ES-I3 (cell line): ENCODE measurements around the gene DDX10.

ENCODE experiments used
- H3K36me3 ChIP-seq: 2 replicates; pipeline ENCODE4 v1.6.1; 2013; ENCODE audit warnings: mild to moderate bottlenecking, low read length, control low read depth, moderate library complexity; ENCODE audit not compliant: insufficient read depth
- H3K4me1 ChIP-seq: 2 replicates; pipeline ENCODE4 v1.6.1; 2013; ENCODE audit warnings: mild to moderate bottlenecking, control low read depth, low read length; ENCODE audit not compliant: insufficient read depth
- H3K9ac ChIP-seq: 2 replicates; pipeline ENCODE4 v1.6.1; 2013; ENCODE audit warnings: low read depth, mild to moderate bottlenecking, low read length, moderate library complexity
- H3K9me3 ChIP-seq: 2 replicates; pipeline ENCODE4 v1.6.1; 2013; ENCODE audit warnings: mild to moderate bottlenecking, low read length, moderate library complexity; ENCODE audit not compliant: control insufficient read depth, insufficient read depth

DDX10 gene

GRCh38 chr11:108786281-108786990, 121.6 kb downstream of the DDX10 start:
- Histone ChIP-seq H3K4me1 (peaks cover 16% of the 10 kb centered on the region), H3K9me3 (0 out of 2 replicates have a peak, but pooled peaks cover 3% of the 10 kb centered on the region), H3K36me3 (no peaks in the 10 kb centered on the region), H3K9ac (no peak overlapping the region)

DNA sequence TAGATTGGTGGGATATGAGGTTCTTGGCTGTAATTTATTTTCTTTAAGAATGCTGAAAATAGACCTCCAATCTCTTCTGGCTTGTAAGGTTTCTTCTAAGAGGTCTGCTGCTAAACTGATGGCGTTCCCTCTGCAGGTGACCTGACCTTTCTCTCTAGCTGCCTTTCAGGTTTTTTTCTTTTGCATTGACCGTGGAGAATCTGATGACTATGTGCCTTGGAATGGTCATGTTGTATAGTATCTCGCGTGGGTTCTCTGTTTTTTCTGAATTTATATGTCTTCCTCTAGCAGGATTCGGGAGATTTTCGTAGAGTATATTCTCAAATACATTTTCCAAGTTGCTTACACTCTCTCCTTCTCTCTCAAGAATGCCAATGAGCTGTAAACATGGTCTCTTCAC, 122.2 kb downstream of the DDX10 start:
- H3K36me3 ChIP-seq, result no peaks in the 10 kb centered on the region
- H3K9ac ChIP-seq, result no peak overlapping the region
- peaks cover 16% of the 10 kb centered on the region for H3K4me1 ChIP-seq
- 0 out of 2 replicates have a peak, but pooled peaks cover 3% of the 10 kb centered on the region for H3K9me3 ChIP-seq

DNA sequence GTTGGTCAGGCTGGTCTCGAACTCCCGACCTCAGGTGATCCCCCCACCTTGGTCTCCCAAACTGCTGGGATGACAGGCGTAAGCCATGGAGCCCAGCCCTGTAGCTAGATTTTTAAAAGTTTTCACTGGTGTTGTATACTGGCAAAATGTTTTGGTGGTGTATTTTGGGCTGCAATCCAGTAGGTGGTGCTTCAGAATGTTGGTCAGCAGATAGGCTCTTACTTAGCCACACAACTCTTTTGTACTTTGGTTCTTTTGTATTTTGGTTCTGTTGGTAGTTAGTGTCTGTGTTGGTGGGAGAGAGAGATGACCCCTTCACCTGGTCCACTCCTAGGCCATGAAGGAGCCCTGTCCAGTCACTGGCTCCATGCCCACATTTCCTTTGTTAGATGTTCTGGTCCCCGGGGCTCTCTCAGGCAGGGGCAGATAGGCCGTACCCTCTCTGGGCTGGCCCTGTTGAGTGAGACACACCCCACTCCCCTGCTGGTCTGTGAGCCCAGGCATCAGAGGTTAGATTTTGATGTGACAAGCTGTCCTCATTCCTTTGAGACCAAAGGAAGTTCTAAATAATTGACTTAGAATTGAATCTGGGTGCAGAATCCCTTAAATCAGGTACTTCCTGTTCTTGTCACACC, 123.8 kb downstream of the DDX10 start:
- Histone ChIP-seq H3K9ac (no peak overlapping the region), H3K36me3 (no peaks in the 10 kb centered on the region), H3K4me1 (peaks cover 16% of the 10 kb centered on the region), H3K9me3 (0 out of 2 replicates have a peak, but pooled peaks cover 3% of the 10 kb centered on the region)

DNA sequence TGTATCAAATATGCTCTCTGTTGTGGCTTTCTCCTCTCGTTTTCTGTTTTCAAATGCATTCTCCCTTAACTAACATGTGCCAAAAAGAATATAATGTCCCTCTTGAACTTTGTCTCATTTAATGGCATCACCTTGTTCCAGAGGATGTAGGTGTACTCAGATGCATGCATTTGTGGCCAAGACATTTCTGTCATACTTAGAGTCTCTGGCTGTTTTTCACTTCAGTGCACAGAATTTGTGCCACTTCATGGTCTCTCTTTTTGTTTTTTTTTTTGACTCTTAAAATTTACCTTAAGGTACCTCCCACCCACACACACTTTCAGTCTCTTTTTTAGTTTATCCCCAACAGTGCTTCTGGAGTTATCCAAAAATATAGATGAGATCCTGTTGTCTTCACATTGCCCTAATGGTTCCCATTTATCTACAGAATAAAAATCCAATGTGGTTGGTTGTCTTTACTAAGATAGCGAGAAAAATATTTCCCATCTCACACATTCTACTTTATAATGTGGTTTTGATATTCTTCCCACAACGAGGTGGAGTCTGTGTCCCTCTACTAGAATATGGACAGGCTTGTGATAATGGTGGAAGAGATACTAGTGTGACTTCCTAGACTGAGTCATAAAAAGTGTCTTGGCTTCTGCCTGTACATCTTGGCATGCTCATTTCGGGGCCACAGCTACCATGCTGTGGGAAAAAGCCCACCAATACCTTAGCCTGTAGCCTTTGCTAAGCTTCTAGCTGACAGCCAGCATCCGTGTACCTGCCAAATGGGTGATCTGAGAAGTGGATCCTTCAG, 125.8 kb downstream of the DDX10 start:
- Histone ChIP-seq H3K9me3 (no peaks in the 10 kb centered on the region), H3K9ac (no peak overlapping the region), H3K4me1 (peaks cover 16% of the 10 kb centered on the region), H3K36me3 (no peaks in the 10 kb centered on the region)

GRCh38 chr11:108793138-108793537, 128.3 kb downstream of the DDX10 start:
- H3K4me1 ChIP-seq, result peaks cover 12% of the 10 kb centered on the region
- no peaks in the 10 kb centered on the region for H3K9me3 ChIP-seq
- H3K36me3 ChIP-seq, result no peaks in the 10 kb centered on the region
- H3K9ac ChIP-seq, result no peak overlapping the region

GRCh38 chr11:108793611-108794010, 128.7 kb downstream of the DDX10 start:
- H3K9ac ChIP-seq, result no peak overlapping the region
- peaks cover 11% of the 10 kb centered on the region for H3K4me1 ChIP-seq
- H3K36me3 ChIP-seq, result no peaks in the 10 kb centered on the region
- H3K9me3 ChIP-seq, result no peaks in the 10 kb centered on the region

- Histone ChIP-seq H3K4me1 (no peaks in the 10 kb centered on the region), H3K36me3 (no peaks in the 10 kb centered on the region), H3K9me3 (no peaks in the 10 kb centered on the region), H3K9ac (no peak overlapping the region)
These were observed 131.7 kb downstream of the DDX10 start for GRCh38 chr11:108796551-108796950.

DNA sequence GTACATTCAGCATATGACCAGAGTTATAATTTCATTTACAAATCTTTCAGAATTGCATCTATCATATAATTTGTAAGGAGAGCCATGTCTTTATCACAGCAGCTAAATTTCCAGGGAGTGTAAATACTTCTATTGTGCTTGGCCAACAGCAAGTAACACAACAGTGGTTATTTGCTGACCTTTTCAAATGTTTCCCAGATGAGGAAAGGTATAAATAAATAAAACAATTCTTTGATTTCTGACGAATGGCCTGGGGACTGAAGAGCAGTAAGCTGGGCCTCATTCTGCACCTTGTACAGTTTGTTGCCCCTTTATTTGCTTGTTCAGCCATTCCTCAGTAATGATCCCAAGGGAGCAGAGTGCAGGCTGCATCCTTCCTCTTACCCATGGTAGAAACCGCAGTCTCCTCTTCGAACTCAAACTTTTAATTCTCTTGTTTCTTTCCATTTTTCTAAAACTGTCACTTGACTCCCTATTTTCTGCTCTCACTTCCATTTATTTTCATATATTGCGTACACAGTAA, 132.8 kb downstream of the DDX10 start:
- no peak overlapping the region for H3K9ac ChIP-seq
- no peaks in the 10 kb centered on the region for H3K9me3 ChIP-seq
- no peaks in the 10 kb centered on the region for H3K4me1 ChIP-seq
- no peaks in the 10 kb centered on the region for H3K36me3 ChIP-seq

GRCh38 chr11:108802492-108802891, 137.6 kb downstream of the DDX10 start:
- no peaks in the 10 kb centered on the region for H3K36me3 ChIP-seq
- no peaks in the 10 kb centered on the region for H3K9me3 ChIP-seq
- H3K9ac ChIP-seq, result no peak overlapping the region
- no peaks in the 10 kb centered on the region for H3K4me1 ChIP-seq

GRCh38 chr11:108803776-108804175, 138.9 kb downstream of the DDX10 start:
- Histone ChIP-seq H3K4me1 (no peaks in the 10 kb centered on the region), H3K9me3 (no peaks in the 10 kb centered on the region), H3K36me3 (no peaks in the 10 kb centered on the region), H3K9ac (no peak overlapping the region)

DNA sequence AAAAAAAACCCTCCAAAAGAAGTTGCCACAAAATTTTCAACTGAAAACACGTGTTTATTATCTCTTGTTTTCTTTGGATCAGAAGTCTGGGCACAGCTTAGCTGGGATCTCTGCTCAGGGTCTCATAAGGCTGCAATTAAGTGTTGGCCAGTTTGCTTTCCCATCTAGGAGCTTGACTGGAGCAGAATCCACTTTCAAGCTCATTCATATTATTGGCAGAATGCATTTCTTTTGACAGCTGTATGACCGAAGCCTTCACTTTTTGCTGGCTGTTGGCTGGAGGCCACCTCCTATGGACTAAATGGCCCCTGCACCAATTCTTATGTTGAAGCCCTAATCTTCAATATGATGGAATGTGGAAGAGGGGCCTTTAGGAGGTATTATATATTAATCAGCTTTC, 139.6 kb downstream of the DDX10 start:
- H3K9ac ChIP-seq, result no peak overlapping the region
- no peaks in the 10 kb centered on the region for H3K4me1 ChIP-seq

GRCh38 chr11:108805030-108805429, 140.2 kb downstream of the DDX10 start:
- H3K36me3 ChIP-seq, result no peaks in the 10 kb centered on the region

More for the DNA sequence above, 139.6 kb downstream of the DDX10 start:
- Histone ChIP-seq H3K36me3 (no peaks in the 10 kb centered on the region), H3K9me3 (no peaks in the 10 kb centered on the region)

GRCh38 chr11:108807262-108807661, 142.4 kb downstream of the DDX10 start:
- Histone ChIP-seq H3K36me3 (no peaks in the 10 kb centered on the region), H3K9ac (no peak overlapping the region), H3K4me1 (no peaks in the 10 kb centered on the region), H3K9me3 (no peaks in the 10 kb centered on the region)

More at GRCh38 chr11:108805030-108805429, 140.2 kb downstream of the DDX10 start:
- no peaks in the 10 kb centered on the region for H3K4me1 ChIP-seq
- no peaks in the 10 kb centered on the region for H3K9me3 ChIP-seq
- H3K9ac ChIP-seq, result no peak overlapping the region

DNA sequence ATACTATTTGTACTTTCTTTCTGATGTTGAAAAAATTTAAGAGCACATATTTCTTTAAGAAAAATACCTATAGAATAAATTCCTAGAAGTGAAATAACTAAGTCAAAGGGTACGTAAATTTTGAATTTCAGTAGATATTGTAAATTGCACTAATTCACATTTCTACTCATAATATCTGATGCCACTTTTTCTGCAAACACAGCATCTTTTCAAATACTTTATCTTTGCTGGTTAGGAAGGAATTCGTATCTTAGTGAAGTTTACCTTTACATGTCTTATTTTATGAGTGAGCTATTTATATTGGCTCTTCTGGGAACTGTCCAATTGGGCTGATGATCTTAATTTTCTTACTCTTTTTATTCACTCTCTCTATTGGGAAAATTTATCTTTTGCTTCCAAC, 148.2 kb downstream of the DDX10 start:
- Histone ChIP-seq H3K36me3 (no peaks in the 10 kb centered on the region), H3K4me1 (no peaks in the 10 kb centered on the region), H3K9me3 (no peaks in the 10 kb centered on the region), H3K9ac (no peak overlapping the region)
